Myocyte (in vitro differentiated cells): ENCODE data around the gene HNMT. TPM values are rescaled to one million over a fixed set of nuclear protein-coding genes. Genes with fewer than 3 reads are reported as not detected.
"Not testable (repeated sequence)": the region's sequence is repeated elsewhere in the genome, so short reads cannot be mapped to it uniquely, and the experiment has no call there.

Experiments used
- DNase-seq: peaks from one replicate; pipeline ENCODE4 v3.0.0-alpha.2; 2012; ENCODE audit warnings: low read depth
- total RNA-seq: library from RNA; depleted of rRNA; stranded (reverse); fragments of >200 nt; gene quantifications from 2 replicates; pipeline ENCODE4 v1.2.3, GENCODE V29; 2014

The HNMT gene
- total RNA-seq, 1 donor from 2014 or later: 43.8 TPM

DNA sequence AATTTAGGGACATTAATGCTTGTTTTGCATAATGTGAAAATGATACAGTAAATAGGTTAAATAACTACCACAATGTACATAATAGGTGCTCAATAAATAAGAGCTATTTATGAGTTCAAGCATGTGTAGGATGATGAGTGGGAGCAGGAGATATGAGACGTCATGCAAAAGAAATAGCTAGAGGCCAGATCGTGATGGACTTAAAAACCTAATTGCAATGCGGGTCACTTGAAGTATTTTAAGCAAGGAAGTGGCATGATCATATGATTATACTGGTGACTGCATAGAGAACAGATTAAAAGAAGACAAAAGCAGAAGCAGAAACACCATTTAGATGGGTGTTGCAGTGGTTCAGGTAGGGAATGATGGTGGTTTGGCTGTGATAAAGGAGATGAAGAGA lies 78.0 kb downstream of the HNMT start:
- no peak for DNase-seq

GRCh38 chr2:138043588-138043987 lies 79.3 kb downstream of the HNMT start:
- not testable (repeated sequence) for DNase-seq

DNA sequence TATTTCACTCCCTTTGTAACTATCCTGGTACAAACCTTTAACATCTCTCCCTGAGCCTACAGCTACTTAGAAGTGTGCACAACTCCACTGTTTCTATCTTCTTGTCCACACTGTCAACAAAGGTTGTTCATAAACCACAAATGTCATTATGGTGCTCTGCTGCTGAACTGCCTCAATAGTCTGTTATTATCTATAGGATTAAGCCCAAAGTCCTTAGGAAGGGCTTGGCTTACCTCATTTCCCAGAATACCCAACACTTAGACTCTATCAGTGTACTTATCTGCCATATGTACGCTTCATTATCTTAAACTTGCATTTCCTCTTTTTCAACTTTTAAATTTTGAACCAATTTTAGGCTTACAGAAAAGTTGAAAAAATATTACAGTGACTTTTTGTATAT lies 94.2 kb downstream of the HNMT start:
- no peak for DNase-seq

DNA sequence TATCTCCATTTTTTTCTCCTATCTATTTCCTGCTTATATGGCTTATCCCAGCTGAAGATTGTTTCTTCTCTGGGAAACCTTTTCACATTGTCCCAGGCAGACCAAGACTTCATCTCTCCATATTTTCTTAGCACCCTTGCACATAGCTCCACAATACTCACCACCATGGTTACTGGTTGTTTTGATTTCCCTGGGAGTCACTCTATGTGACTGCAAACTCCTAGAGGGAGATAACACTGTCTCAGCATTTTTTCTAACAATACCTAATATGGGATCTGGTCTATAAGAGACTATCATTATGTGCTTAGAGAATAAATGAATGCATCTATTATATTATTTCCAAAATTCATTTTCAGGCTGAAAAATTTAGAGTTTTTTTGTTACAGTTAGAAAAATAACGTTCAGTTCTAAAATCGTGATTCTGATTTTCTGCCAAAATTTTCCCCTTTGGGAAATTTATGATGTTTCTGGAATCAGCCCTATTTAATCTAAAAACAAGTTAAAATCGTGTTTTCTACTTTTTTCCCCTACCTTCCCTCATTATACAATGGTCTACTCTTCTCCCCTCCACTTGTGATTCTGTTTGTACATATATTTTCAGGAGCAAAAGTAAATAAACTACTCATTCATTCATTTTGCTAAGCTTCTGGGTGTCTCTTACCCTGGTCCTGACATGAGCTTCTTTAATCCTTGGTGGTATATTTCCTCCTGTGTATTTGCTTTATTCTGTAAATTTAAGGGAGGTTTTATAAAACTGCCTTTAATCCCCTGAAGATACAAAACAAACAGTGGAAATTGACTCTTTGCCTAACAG lies 95.4 kb downstream of the HNMT start:
- DNase-seq: no peak

- DNase-seq: peak; percentile 68
These were observed 96.0 kb downstream of the HNMT start for GRCh38 chr2:138060301-138060635.

DNA sequence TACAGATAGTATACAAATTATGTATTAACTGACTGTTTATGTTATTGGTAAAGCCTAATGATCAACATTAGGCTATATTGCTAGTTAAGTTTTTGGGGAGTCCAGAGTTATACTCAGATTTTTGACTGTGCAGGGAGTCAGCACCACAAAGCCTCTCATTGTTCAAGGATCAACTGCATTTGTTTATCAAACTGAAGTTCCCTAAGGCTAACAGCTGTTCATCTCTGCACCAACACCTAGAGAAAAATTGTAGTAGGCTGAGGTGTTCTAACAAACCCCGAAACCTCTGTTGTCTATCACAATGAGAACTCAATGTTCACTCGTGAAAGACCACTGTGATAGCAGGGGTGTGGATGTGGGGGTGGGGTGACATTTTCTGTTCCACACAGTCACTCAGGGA lies 97.7 kb downstream of the HNMT start:
- DNase-seq: no peak

DNA sequence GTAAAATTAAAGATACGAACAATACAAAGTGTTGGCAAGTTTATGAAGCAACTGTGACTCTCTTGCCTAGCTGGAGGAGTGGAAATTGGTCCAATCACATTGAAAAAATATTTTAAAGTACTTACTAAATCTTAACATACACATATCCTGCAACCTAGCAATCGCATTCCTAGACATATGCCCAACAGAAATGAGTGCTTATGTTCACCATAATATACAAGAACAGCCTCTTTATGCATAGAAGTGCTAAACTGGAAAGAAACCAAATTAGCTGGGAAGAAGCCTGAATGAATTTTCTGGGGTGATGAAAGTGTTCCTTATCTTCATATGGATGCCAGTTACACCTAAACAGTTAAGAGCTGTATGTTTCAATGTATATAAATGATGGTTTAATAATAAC lies 98.9 kb downstream of the HNMT start:
- DNase-seq: no peak
